Esophagus squamous epithelium (tissue), 4 donors: ENCODE data around the gene GALNT6.

Source experiments
- POLR2A ChIP-seq, 4 donors: fragments of 450-650 bp; IDR thresholded peaks; one replicate each; pipeline ENCODE4 v1.6.1; 2017; ENCODE audit warnings: antibody characterized with exemption in 4 of 4, mild to moderate bottlenecking in 4 of 4, moderate library complexity in 3 of 4
- TF ChIP-seq, protein P1 (sequence below), 6 experiments: fragments of 450-650 bp in 4 of 6; fragments of 200-600 bp in 2 of 6; sonication (generic) in 2 of 6; IDR thresholded peaks; one replicate each; pipeline ENCODE4 v1.5.1; 2016 to 2019; ENCODE audit warnings: antibody characterized with exemption in 6 of 6, mild to moderate bottlenecking in 4 of 6, moderate library complexity in 4 of 6

- TF ChIP-seq, protein P1, sequence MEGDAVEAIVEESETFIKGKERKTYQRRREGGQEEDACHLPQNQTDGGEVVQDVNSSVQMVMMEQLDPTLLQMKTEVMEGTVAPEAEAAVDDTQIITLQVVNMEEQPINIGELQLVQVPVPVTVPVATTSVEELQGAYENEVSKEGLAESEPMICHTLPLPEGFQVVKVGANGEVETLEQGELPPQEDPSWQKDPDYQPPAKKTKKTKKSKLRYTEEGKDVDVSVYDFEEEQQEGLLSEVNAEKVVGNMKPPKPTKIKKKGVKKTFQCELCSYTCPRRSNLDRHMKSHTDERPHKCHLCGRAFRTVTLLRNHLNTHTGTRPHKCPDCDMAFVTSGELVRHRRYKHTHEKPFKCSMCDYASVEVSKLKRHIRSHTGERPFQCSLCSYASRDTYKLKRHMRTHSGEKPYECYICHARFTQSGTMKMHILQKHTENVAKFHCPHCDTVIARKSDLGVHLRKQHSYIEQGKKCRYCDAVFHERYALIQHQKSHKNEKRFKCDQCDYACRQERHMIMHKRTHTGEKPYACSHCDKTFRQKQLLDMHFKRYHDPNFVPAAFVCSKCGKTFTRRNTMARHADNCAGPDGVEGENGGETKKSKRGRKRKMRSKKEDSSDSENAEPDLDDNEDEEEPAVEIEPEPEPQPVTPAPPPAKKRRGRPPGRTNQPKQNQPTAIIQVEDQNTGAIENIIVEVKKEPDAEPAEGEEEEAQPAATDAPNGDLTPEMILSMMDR (IDR thresholded peaks at IDR 0.05) = no peak
- TF ChIP-seq POLR2A (IDR thresholded peaks at IDR 0.05) = no peak
These were observed 18.0 kb downstream of the GALNT6 start for GRCh38 chr12:51373187-51373586.
